Stimulated activated CD8-positive, alpha-beta memory T cell treated with anti-CD3 and anti-CD28 coated beads, Interleukin-2, amount 100 ng/mL, for 1 hour (primary cell): ENCODE results near the gene CTRB2.
"Not testable (repeated sequence)": the region's sequence is repeated elsewhere in the genome, so short reads cannot be mapped to it uniquely, and the experiment has no call there.

ENCODE experiments used
- DNase-seq, 2 donors: peaks; one replicate each; pipeline ENCODE4 v3.0.0-alpha.2; 2020; ENCODE audit warnings: low read depth in 2 of 2

Gene CTRB2

DNA sequence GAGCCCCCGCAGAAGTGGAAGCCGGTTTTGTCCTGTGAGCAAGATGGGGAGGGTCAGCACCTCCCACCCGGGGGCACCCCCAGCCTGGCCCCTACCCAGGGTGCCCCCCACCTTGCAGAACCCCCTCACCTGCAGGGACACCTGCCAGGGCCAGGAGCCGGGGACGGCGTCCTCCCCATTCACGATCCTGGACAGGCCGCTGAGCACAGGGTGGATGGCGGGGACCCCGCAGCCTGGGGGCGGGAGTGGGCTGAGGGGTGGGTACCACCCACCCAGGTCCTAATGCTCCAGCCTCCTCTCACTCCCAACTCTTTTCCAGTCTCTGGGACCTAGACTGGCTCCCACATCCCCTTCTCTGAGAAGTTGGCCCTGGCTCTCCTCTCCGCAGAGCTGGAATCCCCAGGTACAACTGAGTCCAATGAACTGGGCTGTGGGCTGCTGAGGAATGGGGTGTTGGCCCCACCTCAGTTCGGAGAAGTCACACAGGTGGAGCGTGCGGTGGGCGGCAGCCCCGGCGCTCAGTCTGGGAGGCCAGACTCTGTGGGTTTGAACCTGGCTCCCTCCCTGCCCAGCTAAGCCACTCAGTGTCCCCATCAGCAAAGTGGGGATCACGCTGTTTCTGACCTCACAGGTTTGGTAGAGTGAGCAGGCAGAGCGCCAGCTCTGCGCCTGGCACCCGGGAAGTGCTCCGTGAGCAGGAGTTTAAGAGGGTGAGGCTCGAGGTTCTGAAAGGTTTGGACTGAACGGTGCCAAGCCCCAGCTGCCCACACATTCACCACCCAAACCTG lies 806 bp downstream of the CTRB2 start:
- DNase-seq = not testable (repeated sequence)

DNA sequence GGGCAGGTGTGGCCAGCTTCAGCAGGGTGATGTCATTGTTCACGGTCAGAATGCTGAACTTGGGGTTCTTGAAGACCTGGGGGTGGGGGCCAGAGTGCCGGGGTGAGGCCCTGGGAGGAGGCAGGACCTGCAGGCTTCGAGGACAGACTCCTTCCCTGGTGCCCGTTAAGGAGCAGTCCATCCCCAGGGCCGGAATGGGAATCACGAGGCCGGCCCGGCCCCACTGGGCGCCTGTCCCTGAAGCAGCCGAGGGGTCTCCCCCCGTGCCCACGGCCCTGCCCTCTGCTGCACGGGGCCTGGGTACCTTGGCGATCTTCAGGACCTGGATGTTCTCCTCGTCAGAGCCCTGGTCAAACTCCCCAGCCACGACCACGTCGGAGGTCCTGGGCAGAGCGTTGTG lies 1.5 kb downstream of the CTRB2 start:
- not testable (repeated sequence) for DNase-seq

DNA sequence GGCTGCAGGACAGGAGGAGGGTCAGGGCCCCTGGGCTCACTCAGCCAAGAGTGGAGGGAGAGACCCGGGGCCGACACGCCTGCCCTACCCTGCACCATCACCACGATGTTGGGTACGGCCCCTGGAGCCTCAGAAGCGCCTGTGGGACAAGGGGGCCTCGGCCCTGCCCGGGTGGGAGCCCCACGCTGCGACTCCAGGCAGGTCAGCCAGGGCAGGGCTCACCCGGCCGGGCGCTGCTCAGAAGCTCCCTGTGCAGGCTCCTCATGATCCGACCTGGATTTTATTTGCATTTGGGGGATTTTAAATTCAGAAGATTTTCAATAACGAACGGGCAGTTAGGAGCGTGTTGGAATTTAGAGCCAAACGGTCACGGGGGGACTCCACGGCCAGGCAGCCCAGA lies 2.1 kb downstream of the CTRB2 start:
- not testable (repeated sequence) for DNase-seq

GRCh38 chr16:75204410-75204758 lies 2.6 kb downstream of the CTRB2 start:
- no peak for DNase-seq

- no peak for DNase-seq
Measured at GRCh38 chr16:75203667-75204409, 3.1 kb downstream of the CTRB2 start.

GRCh38 chr16:75203096-75203495 lies 3.9 kb downstream of the CTRB2 start:
- no peak for DNase-seq

DNA sequence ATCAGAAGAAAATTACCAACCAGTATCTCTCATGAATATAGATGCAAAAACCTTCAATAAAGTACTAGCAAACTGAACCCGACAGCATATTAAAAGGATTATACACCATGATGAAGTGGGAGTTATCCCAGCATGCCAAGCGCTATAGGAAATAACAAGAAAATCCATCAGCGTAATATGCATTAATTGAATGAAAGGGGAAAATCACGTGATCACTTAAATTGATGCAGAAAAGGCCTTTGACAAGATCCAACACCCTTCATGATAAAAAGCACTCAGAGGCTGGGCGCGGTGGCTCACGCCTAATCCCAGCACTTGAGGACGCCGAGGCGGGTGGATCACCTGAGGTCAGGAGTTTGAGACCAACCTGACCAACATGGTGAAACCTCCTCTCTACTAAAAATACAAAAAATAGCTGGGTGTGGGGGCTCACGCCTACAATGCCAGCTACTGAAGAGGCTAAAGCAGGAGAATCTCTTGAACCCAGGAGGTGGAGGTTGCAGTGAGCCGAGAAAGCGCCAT lies 4.8 kb downstream of the CTRB2 start:
- no peak for DNase-seq

DNA sequence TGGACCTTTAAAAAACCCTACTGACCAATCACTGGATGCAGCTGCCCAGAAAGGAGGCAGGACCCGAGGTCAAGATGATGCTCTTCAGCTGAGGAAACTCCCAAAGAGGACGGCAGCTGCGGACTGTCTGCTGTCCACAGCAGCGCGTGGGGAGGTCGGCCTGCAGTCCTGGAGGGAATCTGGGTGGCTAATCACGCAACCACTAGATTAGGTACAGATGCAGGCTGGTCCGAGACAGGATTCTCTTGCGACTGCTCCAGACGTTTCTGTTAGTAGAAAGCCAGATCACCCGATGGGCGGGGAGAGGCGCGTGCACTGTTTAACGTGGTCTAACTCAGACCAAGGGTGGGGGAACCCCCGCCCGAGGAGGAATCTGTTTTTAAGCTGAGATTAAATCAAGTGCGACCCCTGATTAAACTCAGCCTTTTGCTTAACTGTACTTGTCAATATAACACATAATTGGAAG lies 8.8 kb downstream of the CTRB2 start:
- DNase-seq = no peak

DNA sequence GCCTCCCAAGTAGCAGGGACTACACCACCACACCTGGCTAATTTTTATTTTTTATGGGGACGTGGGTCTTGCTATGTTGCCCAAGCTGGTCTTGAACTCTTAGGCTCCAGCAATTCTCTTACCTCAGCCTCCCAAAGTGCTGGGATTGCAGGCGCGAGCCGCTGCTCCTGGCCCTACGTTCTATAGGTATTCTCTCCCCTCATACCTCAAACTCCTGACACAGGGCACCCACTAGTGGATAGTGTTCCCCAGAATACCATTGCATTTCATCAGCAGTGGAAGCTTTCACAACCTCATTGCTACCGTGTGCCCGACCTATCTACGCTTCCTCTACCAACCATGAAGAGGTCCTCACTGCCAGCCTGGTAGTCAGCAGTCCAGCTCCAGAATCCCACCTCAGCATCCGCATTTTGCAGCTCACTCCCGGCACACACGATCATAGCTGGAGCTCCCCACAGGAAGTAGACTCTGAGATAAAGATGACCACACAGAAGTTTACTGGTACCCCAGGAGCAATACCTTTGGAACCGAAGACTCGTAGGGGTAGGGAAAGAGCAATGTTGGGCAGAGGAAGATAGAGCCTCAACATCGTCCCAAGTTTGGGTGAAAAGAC lies 9.3 kb downstream of the CTRB2 start:
- DNase-seq = no peak

DNA sequence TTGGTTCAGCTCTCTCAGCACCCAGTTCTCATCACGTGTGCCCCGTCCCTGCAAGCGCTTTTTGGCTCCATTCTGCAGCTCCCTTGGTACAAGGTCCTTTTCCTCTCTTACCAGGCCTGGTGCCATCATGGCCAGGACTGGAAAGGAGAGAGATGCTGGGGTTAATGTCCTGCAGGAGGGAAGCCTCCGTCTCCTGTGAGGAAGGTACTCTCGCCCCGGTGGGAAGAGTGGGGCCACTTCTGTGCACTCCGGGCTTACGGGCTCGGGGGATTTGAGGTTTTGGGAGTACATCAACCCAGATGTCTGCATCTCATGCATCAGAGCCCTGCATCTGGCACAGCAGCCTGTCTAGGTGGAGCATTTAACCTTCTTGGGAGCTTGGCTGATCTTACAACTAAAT lies 10.1 kb downstream of the CTRB2 start:
- no peak for DNase-seq

DNA sequence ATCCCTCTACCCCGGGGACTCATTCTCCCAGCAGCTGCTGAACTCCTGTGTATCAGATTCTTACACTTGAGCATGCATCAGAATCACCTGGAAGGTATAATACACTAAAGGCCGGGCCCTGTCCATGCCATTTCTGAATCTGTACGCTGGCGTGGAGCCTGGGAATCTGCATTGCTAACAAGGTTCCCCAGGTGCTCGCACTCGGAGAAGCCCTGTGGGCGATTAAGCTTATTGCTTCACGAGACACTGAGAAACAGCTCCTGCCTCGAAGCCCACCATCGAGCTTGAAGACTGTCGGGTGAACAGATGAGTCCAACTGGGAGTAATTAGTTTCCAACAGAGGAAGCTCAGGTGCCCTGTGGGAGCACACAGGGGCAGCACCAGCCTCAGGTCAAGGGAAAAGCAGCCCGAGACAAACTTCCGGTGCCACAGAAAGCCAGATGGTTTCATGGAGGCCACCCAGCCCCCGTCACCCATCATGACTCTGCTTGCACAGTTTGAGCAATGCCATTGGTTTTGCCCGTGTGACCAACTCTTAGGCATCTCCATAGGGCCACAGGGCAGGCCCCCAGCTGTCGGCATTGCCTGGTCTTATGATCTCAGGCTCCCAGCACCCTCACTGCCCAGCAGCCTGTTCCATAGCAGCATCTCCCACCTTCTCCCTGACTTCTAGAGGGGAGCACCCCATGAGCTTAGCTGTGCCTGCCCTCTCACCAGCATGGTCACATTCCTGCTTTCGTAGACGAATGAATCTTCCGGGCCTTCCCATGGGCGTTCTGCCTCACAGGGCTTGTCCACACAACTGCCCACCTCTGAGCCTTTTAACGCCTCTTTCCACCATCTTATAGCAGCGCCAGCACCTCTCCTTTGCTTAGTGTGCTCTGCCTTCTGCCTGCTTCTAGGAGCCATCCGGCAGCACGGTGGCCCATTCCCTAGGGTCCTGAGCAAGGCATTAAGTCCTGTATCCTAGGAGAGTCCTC lies 10.9 kb downstream of the CTRB2 start:
- DNase-seq = no peak

DNA sequence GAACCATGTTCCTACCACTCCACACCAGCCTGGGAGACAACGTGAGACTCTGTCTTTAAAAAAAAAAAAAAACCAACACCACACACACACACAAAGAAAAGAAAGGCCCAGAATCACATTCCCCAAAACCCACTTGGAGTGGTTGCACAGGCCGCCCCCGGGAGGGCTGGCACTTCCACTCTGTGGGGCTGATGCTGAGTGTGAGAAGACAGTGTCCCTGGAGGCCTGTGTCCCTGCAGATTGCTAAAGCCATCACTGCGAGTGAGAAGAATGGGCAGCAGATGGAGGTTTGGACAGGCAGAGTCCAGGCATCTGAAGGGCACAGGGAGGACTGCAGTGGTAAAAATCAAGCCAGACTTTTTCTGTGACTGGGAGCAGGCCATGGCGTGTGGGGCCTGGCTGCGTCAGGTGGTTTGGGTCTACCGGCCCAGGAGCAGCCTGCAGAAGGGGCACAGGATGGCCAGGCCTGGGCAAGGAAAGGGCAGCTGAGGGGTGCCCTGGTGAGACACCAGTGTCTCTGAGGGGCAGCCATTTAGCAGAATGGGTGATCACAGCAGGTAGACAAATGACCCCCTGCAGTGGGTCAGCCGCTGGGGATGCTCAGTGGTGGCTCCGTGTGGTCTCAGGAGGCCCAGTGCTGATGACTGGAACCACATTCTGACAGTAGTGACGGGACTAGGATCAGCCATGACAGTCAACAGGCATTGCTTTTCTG lies 13.1 kb downstream of the CTRB2 start:
- no peak for DNase-seq

DNA sequence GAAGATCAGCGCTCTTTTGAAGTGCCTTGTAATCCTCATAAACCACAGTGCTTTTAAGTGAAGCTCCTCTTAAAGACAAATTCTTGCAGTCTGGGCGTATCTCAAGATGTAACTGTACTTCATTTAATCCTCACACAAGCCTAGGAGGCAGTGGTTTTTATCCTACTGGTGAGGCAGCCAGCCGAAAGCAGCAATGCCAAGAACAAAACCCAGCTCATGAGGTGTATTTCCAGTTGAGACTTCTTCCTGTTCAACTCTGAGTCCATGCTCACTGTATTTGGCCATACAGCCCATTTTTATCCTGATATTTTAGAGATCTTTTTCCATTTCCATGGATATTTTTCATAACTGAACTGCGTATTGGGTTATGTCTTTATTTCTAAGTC lies 13.7 kb downstream of the CTRB2 start:
- DNase-seq = no peak

DNA sequence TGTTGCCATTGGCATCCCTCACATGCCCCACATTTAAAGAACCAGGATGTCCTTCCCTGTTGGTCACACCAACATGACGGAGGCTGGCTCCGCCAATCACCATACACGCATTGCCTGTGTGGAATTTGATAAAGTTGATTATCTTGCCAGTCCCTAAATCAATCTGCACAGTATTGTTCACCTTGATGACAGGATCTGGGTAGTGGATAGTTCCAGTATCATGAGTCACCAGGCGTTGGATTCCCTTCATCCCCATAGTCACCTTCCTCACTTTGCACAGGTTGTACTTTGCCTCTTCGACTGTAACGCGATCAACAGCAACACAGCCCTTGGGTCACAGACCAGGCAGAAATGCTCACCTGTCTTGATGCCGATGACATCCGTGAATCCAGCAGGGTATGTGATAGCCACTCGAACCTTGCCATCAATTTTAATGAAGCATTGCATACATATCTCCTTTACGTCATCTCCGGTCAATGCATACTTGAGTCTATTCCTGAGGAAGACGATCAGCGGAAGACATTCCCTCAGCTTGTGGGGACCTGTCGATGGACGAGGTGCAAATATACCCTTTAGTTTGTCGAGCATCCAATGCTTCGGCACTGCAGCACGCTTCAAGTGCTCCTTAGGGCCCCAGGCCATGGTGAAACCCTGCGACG lies 14.2 kb downstream of the CTRB2 start:
- DNase-seq = no peak

DNA sequence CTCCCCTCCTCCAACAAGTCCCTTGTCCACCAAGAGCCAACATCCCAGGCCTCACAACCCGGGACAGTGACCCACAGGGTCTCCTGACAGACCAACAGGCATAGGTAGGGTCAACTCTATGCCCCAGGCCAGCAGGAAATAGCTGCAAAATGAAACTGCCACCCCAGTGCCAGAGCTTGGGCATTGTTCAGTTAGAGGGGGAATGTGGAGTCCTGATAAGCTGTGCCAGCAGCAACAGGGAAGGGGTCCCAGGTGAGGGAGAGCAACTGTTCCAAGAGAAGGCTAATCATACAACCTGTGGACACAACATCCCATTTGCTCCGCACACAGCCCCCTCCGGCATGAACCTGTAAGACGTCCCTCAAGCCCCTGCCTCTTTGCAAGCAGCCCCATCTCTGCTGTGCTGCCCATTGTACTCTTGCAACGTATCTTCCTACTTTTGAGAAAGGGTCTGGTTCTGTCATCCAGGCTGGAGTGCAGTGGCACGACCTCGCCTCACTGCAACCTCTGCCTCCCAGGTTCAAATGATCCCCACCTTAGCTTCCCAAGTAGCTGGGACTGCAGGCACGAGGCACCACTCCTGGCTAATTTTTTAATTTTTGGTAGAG lies 17.2 kb downstream of the CTRB2 start:
- DNase-seq = no peak

GRCh38 chr16:75188832-75189477 lies 18.0 kb downstream of the CTRB2 start:
- no peak for DNase-seq

DNA sequence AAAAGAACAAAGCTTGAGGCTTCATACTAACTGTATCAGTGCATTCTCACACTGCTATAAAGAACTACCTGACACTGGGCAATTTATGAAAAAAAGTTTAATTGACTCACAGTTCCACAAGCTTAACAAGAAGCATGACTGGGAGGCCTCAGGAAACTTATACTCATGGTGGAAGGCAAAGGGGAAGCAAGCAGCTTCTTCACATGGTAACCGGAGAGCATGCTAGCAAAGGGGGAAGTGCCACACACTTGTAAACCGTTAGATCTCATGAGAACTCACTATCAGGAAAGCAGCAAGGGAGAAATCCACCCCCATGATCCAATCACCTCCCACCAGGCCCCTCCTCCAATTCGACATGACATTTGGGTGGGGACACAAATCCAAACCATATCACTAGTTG lies 25.3 kb downstream of the CTRB2 start:
- no peak for DNase-seq

DNA sequence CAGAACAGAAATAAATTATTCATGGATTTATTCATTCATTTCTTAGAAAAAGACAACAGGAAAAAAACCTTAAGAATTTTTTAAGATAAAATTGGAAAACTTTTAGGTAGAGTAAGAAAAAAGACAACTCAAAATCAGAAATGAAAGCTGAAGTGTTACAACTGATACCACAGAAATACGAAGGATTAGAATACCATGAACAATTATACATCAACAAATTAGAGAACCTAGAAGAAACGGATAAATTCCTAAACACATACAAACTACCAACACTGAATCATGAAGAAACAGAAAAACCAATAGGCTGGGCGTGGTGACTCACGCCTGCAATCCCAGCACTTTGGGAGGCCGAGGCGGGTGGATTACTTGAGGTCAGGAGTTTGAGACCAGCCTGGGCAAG lies 27.8 kb downstream of the CTRB2 start:
- DNase-seq = no peak

DNA sequence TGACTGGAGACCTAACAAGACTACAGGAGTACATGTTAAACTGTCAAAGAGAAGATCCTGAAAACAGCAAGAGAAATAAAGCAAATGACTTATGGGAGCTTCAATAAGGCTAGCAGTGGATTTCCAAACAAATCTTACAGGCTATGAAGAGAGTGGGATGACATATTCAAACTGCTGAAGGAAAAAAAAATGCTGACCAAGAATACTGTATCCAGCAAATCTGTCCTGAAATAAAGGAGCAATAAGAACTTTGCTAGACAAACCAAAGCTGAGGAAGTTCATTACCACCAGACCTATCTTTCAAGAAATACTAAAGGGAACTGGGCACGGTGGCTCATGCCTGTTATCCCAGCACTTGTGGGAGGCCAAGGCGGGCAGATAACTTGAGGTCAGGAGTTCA lies 30.0 kb downstream of the CTRB2 start:
- DNase-seq = no peak
